ENCODE results near the gene TRNT1.

The TRNT1 gene

DNA sequence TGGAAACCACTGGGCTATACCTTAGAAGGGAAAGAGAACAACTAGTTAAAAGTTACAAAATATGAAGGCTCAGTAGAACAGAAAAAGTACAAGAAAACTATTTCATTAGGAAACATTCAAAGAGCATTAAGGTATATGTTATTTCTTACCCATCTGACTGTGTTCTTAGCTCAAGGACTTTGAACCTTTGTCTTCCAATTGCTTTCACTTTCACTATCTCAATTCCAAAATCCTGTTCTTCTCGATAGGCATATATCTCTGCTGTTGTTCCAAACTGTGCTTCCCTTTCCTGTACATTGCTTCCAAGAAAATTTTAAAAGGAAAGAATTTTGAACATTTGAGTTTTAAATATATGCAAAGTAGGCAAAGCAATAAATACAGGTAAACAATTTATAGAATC, 45.9 kb downstream of the TRNT1 start:
- Histone ChIP-seq H3K9ac (ENCODE audit: low read depth in 1 of 2, low read length in 2 of 2) (peak overlapping the region in 1 of 2 donors; percentile 14), H3K4me3 (ENCODE audit: low read length in 2 of 2) (peak overlapping the region in 1 of 2 donors; percentile 31), H3K27ac (ENCODE audit: low read depth in 2 of 2, low read length in 2 of 2) (peak overlapping the region; percentile 26 to 58), H3K9me3 (ENCODE audit: control insufficient read depth in 2 of 2, low read length in 2 of 2) (no peaks in the 10 kb centered on the region), H3K36me3 (ENCODE audit: control insufficient read depth in 2 of 2, insufficient read depth in 2 of 2, low read length in 2 of 2) (peaks cover 26 to 42% of the 10 kb centered on the region in 2 donors), H3K27me3 (ENCODE audit: control insufficient read depth in 2 of 2, insufficient read depth in 2 of 2, low read length in 2 of 2) (no peaks in the 10 kb centered on the region), H3K4me1 (ENCODE audit: control insufficient read depth in 2 of 2, insufficient read depth in 2 of 2, low read length in 2 of 2) (peaks cover under 1 to 3% of the 10 kb centered on the region in 2 donors)

DNA sequence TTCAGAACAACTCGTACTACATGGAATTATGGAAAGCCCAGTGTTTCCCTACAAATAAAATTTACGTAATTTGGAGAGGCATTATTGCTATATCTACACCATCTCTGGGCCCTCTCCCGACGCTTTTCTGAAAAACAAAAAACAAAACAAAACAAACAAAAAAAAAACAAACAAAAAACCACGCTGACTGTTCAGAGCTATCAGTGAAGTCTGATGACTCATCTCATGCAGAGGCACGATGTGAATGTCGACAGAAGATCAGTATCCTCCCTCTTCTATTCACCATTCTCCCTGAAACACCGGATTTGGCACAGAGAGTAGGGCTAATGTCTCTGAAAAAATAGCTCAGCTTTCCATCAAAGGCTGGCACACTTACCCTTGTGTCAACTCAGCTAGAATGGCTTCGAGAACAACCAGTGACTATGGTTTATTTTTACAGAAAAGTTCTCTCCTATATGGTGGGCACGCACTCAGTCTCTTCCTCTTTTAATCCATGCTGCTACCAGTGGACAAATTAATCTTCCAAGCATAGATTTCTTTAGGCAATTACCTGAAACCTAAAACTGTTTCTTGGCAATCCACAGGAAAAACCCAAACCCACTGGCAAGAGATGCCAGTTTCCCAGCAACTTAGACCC, 51.2 kb downstream of the TRNT1 start:
- Histone ChIP-seq H3K27ac (ENCODE audit: low read depth in 2 of 2, low read length in 2 of 2) (no peak overlapping the region), H3K4me3 (ENCODE audit: low read length in 2 of 2) (peak overlapping the region; percentile 90 to 94), H3K9me3 (ENCODE audit: control insufficient read depth in 2 of 2, low read length in 2 of 2) (no peaks in the 10 kb centered on the region), H3K9ac (ENCODE audit: low read depth in 1 of 2, low read length in 2 of 2) (peak overlapping the region in 1 of 2 donors; percentile 86), H3K36me3 (ENCODE audit: control insufficient read depth in 2 of 2, insufficient read depth in 2 of 2, low read length in 2 of 2) (peaks cover 7 to 10% of the 10 kb centered on the region in 2 donors), H3K27me3 (ENCODE audit: control insufficient read depth in 2 of 2, insufficient read depth in 2 of 2, low read length in 2 of 2) (no peaks in the 10 kb centered on the region), H3K4me1 (ENCODE audit: control insufficient read depth in 2 of 2, insufficient read depth in 2 of 2, low read length in 2 of 2) (peaks cover 14 to 15% of the 10 kb centered on the region in 2 donors)

DNA sequence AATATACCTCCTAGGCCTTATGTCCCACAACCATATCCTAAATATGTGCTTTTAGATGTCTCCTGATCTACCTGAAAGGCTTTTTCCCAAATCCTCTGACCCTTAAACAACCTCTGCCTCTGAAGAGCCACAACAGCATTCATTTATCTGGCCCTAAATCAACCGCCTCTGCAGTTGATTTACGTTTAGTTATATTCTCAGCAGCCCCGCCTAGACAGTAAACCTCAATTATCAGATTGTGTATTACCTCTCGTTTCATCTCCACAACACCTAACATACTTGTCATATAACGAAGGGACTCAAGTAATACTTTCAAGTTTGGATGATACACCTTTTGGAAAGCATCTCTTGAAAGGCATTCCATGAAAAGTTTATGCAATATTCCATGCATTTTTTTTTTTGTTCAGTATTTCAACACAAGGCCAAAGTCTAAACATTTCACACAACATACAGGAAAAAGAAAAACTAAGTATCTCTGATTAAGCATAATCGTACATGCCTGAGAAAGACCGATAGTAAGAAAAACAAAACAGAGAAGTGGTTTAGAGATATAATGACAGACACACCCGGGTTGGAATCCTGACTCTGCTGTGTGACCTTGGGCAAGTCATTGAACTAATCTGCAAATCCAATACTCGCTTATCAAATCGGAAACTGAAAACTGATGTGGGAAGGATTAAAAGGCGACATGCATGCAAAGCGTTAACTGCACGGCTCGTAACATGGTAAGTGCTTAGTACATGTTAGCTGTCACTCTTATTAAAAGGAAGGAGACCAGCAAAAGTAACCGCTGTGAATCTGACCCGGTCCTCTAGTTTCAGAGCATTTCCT, 52.0 kb downstream of the TRNT1 start:
- peak overlapping the region; percentile 79 to 82 for H3K27ac ChIP-seq (ENCODE audit: low read depth in 2 of 2, low read length in 2 of 2)
- H3K27me3 ChIP-seq (ENCODE audit: control insufficient read depth in 2 of 2, insufficient read depth in 2 of 2, low read length in 2 of 2) = no peaks in the 10 kb centered on the region
- peaks cover 14 to 15% of the 10 kb centered on the region in 2 donors for H3K4me1 ChIP-seq (ENCODE audit: control insufficient read depth in 2 of 2, insufficient read depth in 2 of 2, low read length in 2 of 2)
- H3K9ac ChIP-seq (ENCODE audit: low read depth in 1 of 2, low read length in 2 of 2) = peak overlapping the region; percentile 66 to 86
- no peaks in the 10 kb centered on the region for H3K9me3 ChIP-seq (ENCODE audit: control insufficient read depth in 2 of 2, low read length in 2 of 2)
- H3K4me3 ChIP-seq (ENCODE audit: low read length in 2 of 2) = peak overlapping the region; percentile 90 to 94
- peaks cover 4 to 7% of the 10 kb centered on the region in 2 donors for H3K36me3 ChIP-seq (ENCODE audit: control insufficient read depth in 2 of 2, insufficient read depth in 2 of 2, low read length in 2 of 2)

DNA sequence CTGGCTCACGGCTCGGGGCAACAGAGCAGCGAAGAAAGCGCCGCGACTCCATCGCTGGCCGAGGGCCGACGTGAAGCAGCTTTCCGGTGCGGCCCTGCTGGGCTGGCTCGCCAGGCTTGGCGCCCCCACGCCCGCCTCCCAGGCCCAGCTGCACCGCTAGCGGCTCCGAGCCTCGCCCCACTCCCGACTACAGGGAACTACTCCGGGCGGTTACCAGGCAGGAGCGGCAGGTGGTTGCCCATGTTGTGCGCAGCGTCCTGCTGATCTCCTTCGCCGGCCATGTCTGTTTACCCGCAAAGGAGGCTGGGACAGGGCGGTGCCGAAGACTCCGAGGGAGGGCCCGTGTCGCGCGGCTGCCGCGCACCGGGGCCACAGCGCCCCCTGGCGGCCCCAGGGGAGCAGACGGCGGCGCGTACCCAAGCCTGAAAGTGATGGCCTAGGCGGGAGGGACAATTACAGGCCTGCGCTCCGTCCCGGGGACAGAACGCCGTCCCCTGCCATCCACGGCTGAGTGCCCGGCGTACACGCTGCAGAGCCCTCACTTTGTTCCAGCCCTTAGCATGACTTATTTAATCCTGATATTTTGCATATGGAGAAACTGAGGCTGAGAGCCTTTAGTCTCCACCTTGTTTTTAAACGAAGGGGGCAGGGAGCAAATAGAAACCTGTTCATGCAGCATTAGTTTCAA, 52.8 kb downstream of the TRNT1 start, which contains the start of gene CRBN:
CRBN (minus strand) TSS at position 285 of the 688 bp plus-strand sequence; CDS start at position 281, 4 bp downstream.
- Histone ChIP-seq H3K27me3 (ENCODE audit: control insufficient read depth in 2 of 2, insufficient read depth in 2 of 2, low read length in 2 of 2) (no peaks in the 10 kb centered on the region), H3K4me3 (ENCODE audit: low read length in 2 of 2) (peak within 1 kb of the TSS; percentile 90 to 94), H3K27ac (ENCODE audit: low read depth in 2 of 2, low read length in 2 of 2) (peak within 1 kb of the TSS; percentile 79 to 82), H3K9me3 (ENCODE audit: control insufficient read depth in 2 of 2, low read length in 2 of 2) (no peaks in the 10 kb centered on the region), H3K36me3 (ENCODE audit: control insufficient read depth in 2 of 2, insufficient read depth in 2 of 2, low read length in 2 of 2) (peaks cover 0 to 2% of the 10 kb centered on the region in 2 donors), H3K4me1 (ENCODE audit: control insufficient read depth in 2 of 2, insufficient read depth in 2 of 2, low read length in 2 of 2) (peaks cover 14 to 15% of the 10 kb centered on the region in 2 donors), H3K9ac (ENCODE audit: low read depth in 1 of 2, low read length in 2 of 2) (peak within 1 kb of the TSS; percentile 66 to 86)

DNA sequence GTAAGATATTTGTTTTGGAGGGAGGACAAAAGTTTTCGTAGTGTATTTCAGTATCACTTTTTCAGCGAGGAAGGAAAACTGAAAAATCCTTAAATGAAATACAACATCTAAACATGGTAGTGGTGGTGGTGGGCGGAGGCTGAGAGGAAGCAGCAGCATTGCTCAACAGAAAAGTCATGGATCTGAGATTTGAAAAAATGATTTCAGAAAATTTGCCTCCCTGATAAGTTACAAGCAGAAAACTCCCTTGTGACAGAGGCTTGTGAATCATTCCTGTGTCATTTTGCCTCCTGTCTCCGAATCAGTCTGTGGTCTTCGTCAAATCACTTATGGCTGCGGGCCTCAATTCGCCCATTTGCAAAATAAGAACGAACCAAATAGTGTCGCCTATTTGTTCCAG, 53.7 kb downstream of the TRNT1 start:
- Histone ChIP-seq H3K36me3 (ENCODE audit: control insufficient read depth in 2 of 2, insufficient read depth in 2 of 2, low read length in 2 of 2) (no peaks in the 10 kb centered on the region), H3K27me3 (ENCODE audit: control insufficient read depth in 2 of 2, insufficient read depth in 2 of 2, low read length in 2 of 2) (no peaks in the 10 kb centered on the region), H3K4me1 (ENCODE audit: control insufficient read depth in 2 of 2, insufficient read depth in 2 of 2, low read length in 2 of 2) (peaks cover 14 to 15% of the 10 kb centered on the region in 2 donors), H3K27ac (ENCODE audit: low read depth in 2 of 2, low read length in 2 of 2) (no peak overlapping the region), H3K9ac (ENCODE audit: low read depth in 1 of 2, low read length in 2 of 2) (no peak overlapping the region), H3K4me3 (ENCODE audit: low read length in 2 of 2) (no peak overlapping the region), H3K9me3 (ENCODE audit: control insufficient read depth in 2 of 2, low read length in 2 of 2) (no peaks in the 10 kb centered on the region)

DNA sequence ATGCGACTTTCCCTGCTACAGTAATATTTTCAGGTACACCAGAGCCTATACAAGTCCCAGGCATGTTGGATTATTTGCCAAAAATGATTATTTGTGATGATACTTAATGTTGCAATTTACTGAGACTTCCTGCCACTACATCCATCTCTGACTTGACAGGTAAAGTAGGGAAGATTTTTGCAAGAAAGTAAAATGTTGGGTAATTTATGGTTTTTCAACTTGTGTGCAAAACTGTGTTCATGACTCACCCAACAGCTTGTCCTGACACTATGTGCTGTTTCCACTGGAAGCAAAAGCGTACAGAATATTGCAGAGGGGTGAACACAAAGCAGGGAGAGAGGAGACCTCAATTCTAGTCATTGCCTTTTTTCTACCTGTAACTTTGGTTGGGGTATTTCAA, 58.1 kb downstream of the TRNT1 start:
- no peaks in the 10 kb centered on the region for H3K36me3 ChIP-seq (ENCODE audit: control insufficient read depth in 2 of 2, insufficient read depth in 2 of 2, low read length in 2 of 2)
- H3K27ac ChIP-seq (ENCODE audit: low read depth in 2 of 2, low read length in 2 of 2) = no peak overlapping the region
- H3K9ac ChIP-seq (ENCODE audit: low read depth in 1 of 2, low read length in 2 of 2) = no peak overlapping the region
- no peak overlapping the region for H3K4me3 ChIP-seq (ENCODE audit: low read length in 2 of 2)
- peaks cover 0 to 4% of the 10 kb centered on the region in 2 donors for H3K9me3 ChIP-seq (ENCODE audit: control insufficient read depth in 2 of 2, low read length in 2 of 2)
- H3K4me1 ChIP-seq (ENCODE audit: control insufficient read depth in 2 of 2, insufficient read depth in 2 of 2, low read length in 2 of 2) = peaks cover 0 to under 1% of the 10 kb centered on the region in 2 donors
- no peaks in the 10 kb centered on the region for H3K27me3 ChIP-seq (ENCODE audit: control insufficient read depth in 2 of 2, insufficient read depth in 2 of 2, low read length in 2 of 2)

DNA sequence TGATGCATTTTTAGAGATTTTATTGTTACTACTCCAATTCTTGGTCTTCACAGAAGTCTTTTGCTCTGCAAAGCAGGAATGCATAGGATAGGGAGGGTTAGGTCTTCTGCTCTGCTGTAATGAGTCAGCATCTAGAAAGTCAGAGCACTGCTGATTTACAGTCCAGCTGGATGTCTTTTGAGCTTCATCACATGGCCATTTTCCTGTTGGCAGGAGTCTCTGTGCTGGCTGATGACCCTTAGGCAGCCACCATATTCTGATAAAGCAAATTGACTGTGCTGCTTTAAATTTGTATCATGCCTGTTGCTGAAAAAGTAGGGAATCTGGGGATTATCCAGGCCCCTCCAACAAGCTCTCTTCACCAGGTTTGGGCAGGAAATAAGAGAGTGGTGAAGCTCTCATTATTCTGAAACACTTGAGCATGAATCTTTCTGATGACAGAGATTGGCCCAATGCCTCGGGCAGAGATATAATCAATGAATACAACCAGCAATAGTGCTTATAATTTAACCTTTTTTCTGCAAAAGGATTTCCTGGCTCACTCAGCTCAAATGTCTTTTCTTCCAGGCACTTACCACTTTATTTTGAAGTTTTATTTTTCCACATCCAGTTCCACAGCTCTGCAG, 62.5 kb downstream of the TRNT1 start:
- Histone ChIP-seq H3K36me3 (ENCODE audit: control insufficient read depth in 2 of 2, insufficient read depth in 2 of 2, low read length in 2 of 2) (no peaks in the 10 kb centered on the region), H3K4me1 (ENCODE audit: control insufficient read depth in 2 of 2, insufficient read depth in 2 of 2, low read length in 2 of 2) (no peaks in the 10 kb centered on the region), H3K27me3 (ENCODE audit: control insufficient read depth in 2 of 2, insufficient read depth in 2 of 2, low read length in 2 of 2) (no peaks in the 10 kb centered on the region), H3K9me3 (ENCODE audit: control insufficient read depth in 2 of 2, low read length in 2 of 2) (peaks cover 0 to 4% of the 10 kb centered on the region in 2 donors), H3K9ac (ENCODE audit: low read depth in 1 of 2, low read length in 2 of 2) (no peak overlapping the region), H3K27ac (ENCODE audit: low read depth in 2 of 2, low read length in 2 of 2) (no peak overlapping the region), H3K4me3 (ENCODE audit: low read length in 2 of 2) (no peak overlapping the region)

DNA sequence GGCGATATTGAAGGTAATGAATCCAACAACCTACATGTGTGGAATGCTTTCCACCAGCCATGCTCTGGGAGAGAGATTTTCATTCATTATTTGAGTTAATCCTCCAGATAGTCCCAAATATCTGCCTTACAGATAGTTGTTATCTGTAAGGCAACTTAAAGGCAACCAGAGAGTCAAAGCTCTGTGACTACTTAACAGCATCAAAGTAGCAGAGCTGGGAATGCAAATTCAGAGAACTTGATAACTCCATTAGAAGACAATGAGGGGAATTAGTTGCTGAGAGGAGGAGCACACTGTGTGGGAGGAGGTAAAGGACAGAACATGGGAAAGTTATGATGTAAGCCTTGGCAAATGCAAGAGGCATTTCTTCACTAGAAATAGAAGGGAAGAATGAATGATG, 63.2 kb downstream of the TRNT1 start:
- Histone ChIP-seq H3K9me3 (ENCODE audit: control insufficient read depth in 2 of 2, low read length in 2 of 2) (peaks cover 0 to 4% of the 10 kb centered on the region in 2 donors), H3K4me1 (ENCODE audit: control insufficient read depth in 2 of 2, insufficient read depth in 2 of 2, low read length in 2 of 2) (no peaks in the 10 kb centered on the region), H3K9ac (ENCODE audit: low read depth in 1 of 2, low read length in 2 of 2) (no peak overlapping the region), H3K27me3 (ENCODE audit: control insufficient read depth in 2 of 2, insufficient read depth in 2 of 2, low read length in 2 of 2) (no peaks in the 10 kb centered on the region), H3K27ac (ENCODE audit: low read depth in 2 of 2, low read length in 2 of 2) (no peak overlapping the region), H3K4me3 (ENCODE audit: low read length in 2 of 2) (no peak overlapping the region), H3K36me3 (ENCODE audit: control insufficient read depth in 2 of 2, insufficient read depth in 2 of 2, low read length in 2 of 2) (no peaks in the 10 kb centered on the region)

DNA sequence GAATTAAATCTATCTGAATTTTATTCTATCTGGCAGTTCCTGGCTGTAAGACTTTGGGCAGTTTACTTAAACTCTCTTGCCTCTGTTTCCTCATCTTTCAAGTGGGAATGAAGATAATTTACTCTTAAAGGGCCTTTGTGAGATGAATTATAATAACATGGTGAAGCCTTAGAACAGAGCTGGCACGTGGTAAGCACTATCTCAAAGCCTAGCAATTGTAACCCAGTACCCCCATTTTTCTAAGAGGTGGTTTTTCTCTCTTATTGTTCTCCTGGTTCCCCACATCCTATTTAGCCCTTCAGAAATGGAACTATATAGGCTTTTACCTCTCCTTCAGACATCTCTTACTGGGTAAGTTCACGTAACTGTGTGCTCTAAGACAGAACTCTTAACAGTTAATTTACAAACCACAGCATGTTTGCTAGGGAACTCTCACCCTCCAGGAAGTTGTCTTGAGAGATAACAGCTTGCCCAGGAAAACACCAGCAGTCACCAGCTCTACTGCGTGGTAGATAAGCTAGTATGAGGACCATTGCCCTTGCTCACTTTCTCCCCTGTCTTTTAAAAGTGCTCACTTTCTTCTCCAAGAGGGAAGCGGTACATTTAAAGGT, 65.0 kb downstream of the TRNT1 start:
- Histone ChIP-seq H3K27me3 (ENCODE audit: control insufficient read depth in 2 of 2, insufficient read depth in 2 of 2, low read length in 2 of 2) (no peaks in the 10 kb centered on the region), H3K9ac (ENCODE audit: low read depth in 1 of 2, low read length in 2 of 2) (no peak overlapping the region), H3K9me3 (ENCODE audit: control insufficient read depth in 2 of 2, low read length in 2 of 2) (peaks cover 0 to 2% of the 10 kb centered on the region in 2 donors), H3K36me3 (ENCODE audit: control insufficient read depth in 2 of 2, insufficient read depth in 2 of 2, low read length in 2 of 2) (no peaks in the 10 kb centered on the region), H3K4me1 (ENCODE audit: control insufficient read depth in 2 of 2, insufficient read depth in 2 of 2, low read length in 2 of 2) (no peaks in the 10 kb centered on the region), H3K4me3 (ENCODE audit: low read length in 2 of 2) (no peak overlapping the region), H3K27ac (ENCODE audit: low read depth in 2 of 2, low read length in 2 of 2) (no peak overlapping the region)
